C1 segment of cervical spinal cord (tissue), 14 donors: ENCODE results near the gene BHMT.

ENCODE experiments used
- DNase-seq, 14 donors: peaks; one replicate each; lab custom pipeline; 2025; lab: John Stamatoyannopoulos, UW

BHMT gene

GRCh38 chr5:79111387-79111959 is at the start of gene BHMT:
BHMT (plus strand) TSS chr5:79111809; CDS start chr5:79111886, 77 bp downstream.
- no peak for DNase-seq

GRCh38 chr5:79062436-79062835 is 49.2 kb upstream of the BHMT start:
- DNase-seq, result no peak

GRCh38 chr5:79069488-79070349 is 41.9 kb upstream of the BHMT start, which contains the start of the genes BHMT2 and DMGDH:
BHMT2 (plus strand) TSS chr5:79069767; CDS start chr5:79069783, 16 bp downstream.
DMGDH (minus strand) TSS chr5:79069674; CDS start chr5:79069620, 54 bp downstream.
- peak in 4 of 14 donors; percentile 2 to 16 (median 4) for DNase-seq

- DNase-seq, result no peak
Observed at GRCh38 chr5:79070350-79070667, 41.3 kb upstream of the BHMT start.

- DNase-seq, result no peak
Observed at GRCh38 chr5:79074641-79075040, 37.0 kb upstream of the BHMT start.

- DNase-seq, result no peak
Observed at GRCh38 chr5:79075646-79076426, 35.8 kb upstream of the BHMT start.

- DNase-seq, result no peak
Observed at GRCh38 chr5:79076819-79077218, 34.8 kb upstream of the BHMT start.

- DNase-seq, result no peak
Observed at GRCh38 chr5:79077680-79078365, 33.8 kb upstream of the BHMT start.

- no peak for DNase-seq
Observed at GRCh38 chr5:79080804-79081203, 30.8 kb upstream of the BHMT start.

GRCh38 chr5:79081779-79082178 is 29.8 kb upstream of the BHMT start:
- DNase-seq, result no peak

- no peak for DNase-seq
Observed at GRCh38 chr5:79086116-79086515, 25.5 kb upstream of the BHMT start.

GRCh38 chr5:79088507-79088906 is 23.1 kb upstream of the BHMT start:
- DNase-seq, result no peak

- no peak for DNase-seq
Observed at GRCh38 chr5:79091064-79091463, 20.5 kb upstream of the BHMT start.

- DNase-seq, result no peak
Observed at GRCh38 chr5:79093762-79094161, 17.8 kb upstream of the BHMT start.

- no peak for DNase-seq
Observed at GRCh38 chr5:79105868-79106267, 5.7 kb upstream of the BHMT start.

- no peak for DNase-seq
Observed at GRCh38 chr5:79107020-79107796, 4.4 kb upstream of the BHMT start.

- DNase-seq, result no peak
Observed at GRCh38 chr5:79108086-79108485, 3.5 kb upstream of the BHMT start.

- no peak for DNase-seq
Observed at GRCh38 chr5:79108792-79109191, 2.8 kb upstream of the BHMT start.

- no peak for DNase-seq
Observed at GRCh38 chr5:79109527-79110492, 1.8 kb upstream of the BHMT start.
